Metanephros (tissue), 1 donor: ENCODE data around the gene ITGB1BP1. TPM values are rescaled to one million over a fixed set of nuclear protein-coding genes. Genes with fewer than 3 reads are reported as not detected.

ENCODE experiments used
- total RNA-seq: library from RNA; depleted of rRNA; stranded (reverse); fragments of >200 nt; gene quantifications from one replicate; pipeline ENCODE4 v1.2.3, GENCODE V29; 2014

The ITGB1BP1 gene
- total RNA-seq = 29.9 TPM

GRCh38 chr2:9423100-9423921 lies at the start of gene ITGB1BP1, which contains the start of gene CPSF3:
Gene ITGB1BP1 (minus strand): TSS chr2:9423528. CDS start chr2:9418697, 4,831 bp downstream.
Gene CPSF3 (plus strand): TSS chr2:9423654. CDS start chr2:9423774, 120 bp downstream.

Other genes starting within 250 kb of the ITGB1BP1 start
- 40.0 TPM for gene ASAP2, start 216.7 kb downstream of the ITGB1BP1 start, total RNA-seq
- 38.1 TPM for gene CPSF3, start 126 bp upstream of the ITGB1BP1 start, total RNA-seq
- gene IAH1, start 51.0 kb upstream of the ITGB1BP1 start, total RNA-seq = 32.1 TPM
- gene ADAM17, start 132.3 kb upstream of the ITGB1BP1 start, total RNA-seq = 30.8 TPM
- gene YWHAQ, start 207.5 kb upstream of the ITGB1BP1 start, total RNA-seq = 263 TPM